ENCODE data around the gene TUBB4B. TPM values are rescaled to one million over a fixed set of nuclear protein-coding genes. Genes with fewer than 3 reads are reported as not detected.

Gene TUBB4B
- total and polyA plus RNA-seq, 2 of the 4 experiments (the other 2 are of a cell fraction) = 237 to 529 TPM

DNA sequence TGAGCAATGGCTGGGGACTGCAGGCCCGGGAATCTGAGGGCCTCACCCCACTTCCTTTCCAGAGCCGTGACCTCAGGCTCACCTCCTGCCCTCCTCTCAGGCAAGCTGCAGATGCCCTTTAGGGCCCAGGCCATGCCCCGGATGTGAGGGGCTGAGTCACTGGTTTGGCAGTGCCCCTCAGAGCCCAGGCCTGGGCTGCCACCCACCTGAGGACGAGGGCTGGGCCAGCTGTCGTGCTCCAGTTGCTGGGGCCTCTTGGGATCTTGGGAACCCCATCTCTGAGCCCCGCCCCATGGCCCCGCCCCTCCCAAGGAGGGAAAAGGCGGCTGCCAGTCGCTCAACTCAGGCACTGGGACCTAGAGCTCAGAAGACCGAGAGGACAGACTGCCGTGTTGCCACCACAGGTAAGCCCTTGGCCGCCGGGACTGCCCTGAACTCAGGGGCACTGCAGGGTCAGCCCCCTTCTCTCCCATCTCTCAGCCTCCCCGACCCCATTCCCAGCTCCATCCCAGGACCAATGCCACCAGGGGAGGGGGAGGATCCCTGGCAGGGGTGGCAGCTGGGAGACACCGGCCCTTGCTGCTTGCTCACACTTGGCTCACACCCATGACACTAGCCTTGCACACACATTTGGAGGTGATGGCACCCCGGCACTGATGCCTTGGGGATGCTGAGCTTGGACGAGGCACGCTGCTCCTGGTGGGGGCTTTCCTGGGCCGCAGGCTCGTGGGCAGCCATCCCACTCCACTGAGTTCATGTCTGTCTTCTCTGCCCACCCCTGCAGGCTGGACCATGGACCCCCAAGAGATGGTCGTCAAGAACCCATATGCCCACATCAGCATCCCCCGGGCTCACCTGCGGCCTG is 16.0 kb upstream of the TUBB4B start, which contains the start of gene CYSRT1:
CYSRT1 (plus strand) TSS at position 345 of the 865 bp plus-strand sequence; CDS start at position 793, 448 bp downstream.
- Histone ChIP-seq H3K4me2 (ENCODE audit: low read depth, low read length) (peak within 1 kb of the TSS; percentile 88), H3K36me3 (ENCODE audit: control insufficient read depth, insufficient read depth, low read length) (no peaks in the 10 kb centered on the region), H4K8ac (ENCODE audit: low read depth in 2 of 2, low read length in 2 of 2) (peak within 1 kb of the TSS; percentile 95), H2AFZ (replicated peaks; ENCODE audit: low read length, poor library complexity) (peak within 1 kb of the TSS; percentile 93), H2BK120ac (ENCODE audit: low read depth, low read length) (no peak within 1 kb of the TSS), H4K20me1 (ENCODE audit: insufficient read depth, low read length) (no peaks in the 10 kb centered on the region), H3K9me3 (ENCODE audit: control insufficient read depth, insufficient read depth, low read length) (no peaks in the 10 kb centered on the region), H3K9me1 (ENCODE audit: insufficient read depth, low read length) (no peaks in the 10 kb centered on the region), H3K4ac (ENCODE audit: low read depth, low read length) (peak within 1 kb of the TSS; percentile 88), H3K79me1 (ENCODE audit: low read depth in 1 of 2, low read length in 2 of 2) (no peaks in the 10 kb centered on the region), H4K5ac (ENCODE audit: low read depth, low read length) (peak within 1 kb of the TSS; percentile 89), H2AK5ac (ENCODE audit: low read depth, low read length) (peak within 1 kb of the TSS; percentile 96), H3K18ac (ENCODE audit: low read depth, low read length) (no peak within 1 kb of the TSS), H2AK9ac (replicated peaks; ENCODE audit: low read depth, low read length, poor library complexity) (peak within 1 kb of the TSS; percentile 50), H3K9ac (ENCODE audit: low read depth, low read length) (peak within 1 kb of the TSS; percentile 97), H3K27me3 (ENCODE audit: control insufficient read depth, insufficient read depth, low read length) (no peaks in the 10 kb centered on the region; the same call in 1 of the 2 replicates), H3K27ac (ENCODE audit: insufficient read depth, low read length) (peak within 1 kb of the TSS; percentile 96), H3K23ac (ENCODE audit: low read depth, low read length) (0 out of 2 replicates have a peak within 1 kb of the TSS, but pooled peaks have one; percentile 29), H2BK20ac (ENCODE audit: low read depth, low read length) (no peak within 1 kb of the TSS), H3K4me3 (ENCODE audit: insufficient read depth, low read depth, low read length) (peak within 1 kb of the TSS; percentile 89), H2BK15ac (ENCODE audit: low read depth, low read length) (no peak within 1 kb of the TSS), H3K4me1 (ENCODE audit: control insufficient read depth, insufficient read depth, low read length) (peaks cover 13% of the 10 kb centered on the region), H2BK5ac (ENCODE audit: low read depth, low read length, poor library complexity, severe bottlenecking) (peak within 1 kb of the TSS; percentile 79), H3K56ac (ENCODE audit: extremely low read depth, insufficient read depth, low read length) (no peak within 1 kb of the TSS), H3K14ac (replicated peaks; ENCODE audit: low read depth, low read length) (0 out of 2 replicates have a peak within 1 kb of the TSS, but pooled peaks have one; percentile 44), H4K91ac (ENCODE audit: insufficient read depth, low read depth, low read length) (no peak within 1 kb of the TSS; the same call in 1 of the 2 replicates)
- ChIA-PET CTCF (no interaction called here), POLR2A (ENCODE audit: unreplicated experiment) (no interaction called here)
- dilution Hi-C loops (cut with HindIII; ENCODE audit: low sequenced_read_pairs, unreplicated experiment) = no loop called here
- BruUV-seq (replicated peaks) = no TSS peak
- intact Hi-C loops (cut with micrococcal nuclease) = no loop called here
- DNase-seq (no peak), ATAC-seq (ENCODE audit: low read depth) (no peak)
- TF ChIP-seq BHLHE40 (IDR thresholded peaks at IDR 0.05; ENCODE audit: low read depth, low read length) (no peak), RAD21 (IDR thresholded peaks at IDR 0.05; ENCODE audit: low read length) (no peak), FOS (IDR thresholded peaks at IDR 0.05; ENCODE audit: low read depth, low read length) (no peak), NFE2L2 (IDR thresholded peaks at IDR 0.05; ENCODE audit: low read depth, low read length) (no peak), CHD1 (IDR thresholded peaks at IDR 0.05; ENCODE audit: low read depth, low read length) (no peak), CEBPB (IDR thresholded peaks at IDR 0.05; ENCODE audit: low read depth, low read length) (no peak), POLR2A (IDR thresholded peaks at IDR 0.05; ENCODE audit: low read depth, low read length) (no peak), MAZ (IDR thresholded peaks at IDR 0.05; ENCODE audit: borderline replicate concordance, low read depth, low read length) (no peak), SMC3 (IDR thresholded peaks at IDR 0.05; ENCODE audit: low read depth, low read length) (no peak), MAFK (IDR thresholded peaks at IDR 0.05; ENCODE audit: low read depth, low read length) (no peak), RFX5 (IDR thresholded peaks at IDR 0.05; ENCODE audit: low read depth, low read length) (no peak)
- TF ChIP-seq, protein P1, sequence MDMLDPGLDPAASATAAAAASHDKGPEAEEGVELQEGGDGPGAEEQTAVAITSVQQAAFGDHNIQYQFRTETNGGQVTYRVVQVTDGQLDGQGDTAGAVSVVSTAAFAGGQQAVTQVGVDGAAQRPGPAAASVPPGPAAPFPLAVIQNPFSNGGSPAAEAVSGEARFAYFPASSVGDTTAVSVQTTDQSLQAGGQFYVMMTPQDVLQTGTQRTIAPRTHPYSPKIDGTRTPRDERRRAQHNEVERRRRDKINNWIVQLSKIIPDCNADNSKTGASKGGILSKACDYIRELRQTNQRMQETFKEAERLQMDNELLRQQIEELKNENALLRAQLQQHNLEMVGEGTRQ (IDR thresholded peaks at IDR 0.05; ENCODE audit: low read depth, low read length) = no peak
- TF ChIP-seq, protein P2, sequence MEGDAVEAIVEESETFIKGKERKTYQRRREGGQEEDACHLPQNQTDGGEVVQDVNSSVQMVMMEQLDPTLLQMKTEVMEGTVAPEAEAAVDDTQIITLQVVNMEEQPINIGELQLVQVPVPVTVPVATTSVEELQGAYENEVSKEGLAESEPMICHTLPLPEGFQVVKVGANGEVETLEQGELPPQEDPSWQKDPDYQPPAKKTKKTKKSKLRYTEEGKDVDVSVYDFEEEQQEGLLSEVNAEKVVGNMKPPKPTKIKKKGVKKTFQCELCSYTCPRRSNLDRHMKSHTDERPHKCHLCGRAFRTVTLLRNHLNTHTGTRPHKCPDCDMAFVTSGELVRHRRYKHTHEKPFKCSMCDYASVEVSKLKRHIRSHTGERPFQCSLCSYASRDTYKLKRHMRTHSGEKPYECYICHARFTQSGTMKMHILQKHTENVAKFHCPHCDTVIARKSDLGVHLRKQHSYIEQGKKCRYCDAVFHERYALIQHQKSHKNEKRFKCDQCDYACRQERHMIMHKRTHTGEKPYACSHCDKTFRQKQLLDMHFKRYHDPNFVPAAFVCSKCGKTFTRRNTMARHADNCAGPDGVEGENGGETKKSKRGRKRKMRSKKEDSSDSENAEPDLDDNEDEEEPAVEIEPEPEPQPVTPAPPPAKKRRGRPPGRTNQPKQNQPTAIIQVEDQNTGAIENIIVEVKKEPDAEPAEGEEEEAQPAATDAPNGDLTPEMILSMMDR (conservative IDR thresholded peaks at IDR 0.05; ENCODE audit: low read depth, low read length) = no peak
- TF ChIP-seq, protein P3, sequence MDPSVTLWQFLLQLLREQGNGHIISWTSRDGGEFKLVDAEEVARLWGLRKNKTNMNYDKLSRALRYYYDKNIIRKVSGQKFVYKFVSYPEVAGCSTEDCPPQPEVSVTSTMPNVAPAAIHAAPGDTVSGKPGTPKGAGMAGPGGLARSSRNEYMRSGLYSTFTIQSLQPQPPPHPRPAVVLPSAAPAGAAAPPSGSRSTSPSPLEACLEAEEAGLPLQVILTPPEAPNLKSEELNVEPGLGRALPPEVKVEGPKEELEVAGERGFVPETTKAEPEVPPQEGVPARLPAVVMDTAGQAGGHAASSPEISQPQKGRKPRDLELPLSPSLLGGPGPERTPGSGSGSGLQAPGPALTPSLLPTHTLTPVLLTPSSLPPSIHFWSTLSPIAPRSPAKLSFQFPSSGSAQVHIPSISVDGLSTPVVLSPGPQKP (IDR thresholded peaks at IDR 0.05; ENCODE audit: borderline replicate concordance, low read depth, low read length) = no peak
- WGBS, 2 experiments (ENCODE audit: extremely low coverage in 2 of 2, insufficient read length in 1 of 2) = 52% methylated on average over 7 of the region's 23 CpGs; no CpG with 5 or more reads in 1 of the 2 experiments
- in situ Hi-C loops (cut with MboI; ENCODE audit: low sequenced_read_pairs) = loop anchor here (5.0 kb wide), 1 partner anchor 103 kb away; no protein-coding TSS in a partner anchor

All from IMR-90 (cell line).